BLaER1 treated with 17β-estradiol and CSF1 and Interleukin-3, amounts not matched to agents 10 nM and 100 nM (cell line): ENCODE measurements around the gene YIPF2.
A peak's percentile ranks its signal among the peaks of the same experiment; 100 is the strongest.

Source experiments
- H3K27ac ChIP-seq, 11 experiments: shearing (Covaris generic); formaldehyde crosslinking; 2 replicates each; pipeline ENCODE4 v1.8.1; 2022
- H3K27me3 ChIP-seq, 11 experiments: shearing (Covaris generic); formaldehyde crosslinking; 2 replicates each; pipeline ENCODE4 v1.8.1; 2022
- H3K36me3 ChIP-seq, 11 experiments: shearing (Covaris generic); formaldehyde crosslinking; 2 replicates each; pipeline ENCODE4 v1.8.1; 2022
- H3K4me1 ChIP-seq, 10 experiments: shearing (Covaris generic); formaldehyde crosslinking; 2 replicates each; pipeline ENCODE4 v1.8.1; 2022
- H3K4me2 ChIP-seq, 11 experiments: shearing (Covaris generic); formaldehyde crosslinking; 2 replicates each; pipeline ENCODE4 v1.8.1; 2022
- H3K4me3 ChIP-seq, 10 experiments: shearing (Covaris generic); formaldehyde crosslinking; 2 replicates each; pipeline ENCODE4 v1.8.1; 2022
- H3K9ac ChIP-seq, 11 experiments: shearing (Covaris generic); formaldehyde crosslinking; 2 replicates each; pipeline ENCODE4 v1.8.1; 2022
- H3K9me3 ChIP-seq, 11 experiments: shearing (Covaris generic); formaldehyde crosslinking; replicated peaks in 1 of 11; 2 replicates each; pipeline ENCODE4 v1.8.1; 2022
- H4K20me1 ChIP-seq, 11 experiments: shearing (Covaris generic); formaldehyde crosslinking; 2 replicates each; pipeline ENCODE4 v1.8.1; 2022
- Cebpa-rat ChIP-seq, 11 experiments: shearing (Covaris generic); IDR thresholded peaks; 2 replicates each; pipeline ENCODE4 v1.8.1; 2022

The YIPF2 gene

DNA sequence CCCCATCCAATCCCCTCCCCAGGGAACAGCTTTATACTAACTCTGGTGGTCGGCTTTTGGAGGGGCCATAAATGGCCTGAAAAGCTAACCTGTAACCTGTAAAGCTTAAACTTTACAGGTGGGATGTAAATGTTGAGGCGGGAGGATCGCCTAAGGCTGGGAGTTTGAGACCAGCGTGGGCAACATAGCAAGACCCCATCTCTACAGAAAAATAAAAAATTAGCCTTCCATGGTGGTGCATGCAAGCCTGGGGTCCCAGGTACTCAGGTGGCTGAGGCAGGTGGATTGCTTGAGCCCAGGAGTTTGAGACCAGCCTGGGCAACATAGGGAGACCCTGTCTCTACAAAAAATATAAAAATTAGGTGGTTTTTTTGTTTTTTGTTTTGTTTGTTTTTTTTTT lies 38.6 kb downstream of the YIPF2 start:
- H3K4me1 ChIP-seq, result peaks cover 18 to 28% (median 21%) of the 10 kb centered on the region in 10 experiments; a peak in 19 of 20 replicates

DNA sequence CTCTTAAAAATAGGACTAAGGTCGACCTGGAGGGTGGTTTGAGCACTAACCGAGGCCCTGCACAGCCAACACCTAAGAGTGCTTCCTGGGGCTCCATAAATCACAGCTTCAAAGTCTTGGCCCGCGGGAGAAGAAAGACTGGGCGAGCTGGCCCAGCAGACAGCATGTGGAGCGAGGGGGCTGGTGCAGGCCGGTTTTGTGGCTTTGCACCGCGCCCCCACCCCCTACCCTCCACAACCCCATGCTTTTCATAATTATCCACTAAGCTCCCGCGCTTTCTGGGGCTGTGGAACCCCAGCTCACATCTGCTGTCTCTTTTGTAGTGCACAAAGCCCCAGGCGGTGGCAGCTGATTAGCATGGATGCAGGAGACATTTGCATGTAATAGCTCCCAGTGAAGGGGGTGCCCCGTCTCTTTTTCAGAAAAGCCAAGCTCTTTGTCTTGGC lies 40.0 kb downstream of the YIPF2 start:
- peak overlapping the region in 1 of 11 experiments; percentile 4; a peak in 1 of 22 replicates for H3K4me2 ChIP-seq
- H3K27me3 ChIP-seq, result no peaks in the 10 kb centered on the region
- peaks cover 18 to 34% (median 22%) of the 10 kb centered on the region in 10 experiments for H3K4me1 ChIP-seq
- H3K27ac ChIP-seq, result peak overlapping the region in 1 of 11 experiments; percentile 32; a peak in 1 of 22 replicates
- no peak for TF ChIP-seq Cebpa-rat (IDR thresholded peaks at IDR 0.05)
- peaks cover 85 to 100% (median 96%) of the 10 kb centered on the region in 11 experiments for H4K20me1 ChIP-seq
- peaks cover under 1 to 41% (median 20%) of the 10 kb centered on the region in 11 experiments; a peak in 13 of 22 replicates for H3K36me3 ChIP-seq
- H3K9me3 ChIP-seq, result no peaks in the 10 kb centered on the region
- no peak overlapping the region for H3K4me3 ChIP-seq
- H3K9ac ChIP-seq, result peak overlapping the region in 2 of 11 experiments; percentile 20 to 25; a peak in 2 of 22 replicates

More for the DNA sequence above, 38.6 kb downstream of the YIPF2 start:
- H3K4me2 ChIP-seq, result no peak overlapping the region
- no peak overlapping the region for H3K4me3 ChIP-seq
- no peaks in the 10 kb centered on the region for H3K27me3 ChIP-seq
- no peak for TF ChIP-seq Cebpa-rat (IDR thresholded peaks at IDR 0.05)
- peaks cover 3 to 50% (median 17%) of the 10 kb centered on the region in 11 experiments; a peak in 14 of 22 replicates for H3K36me3 ChIP-seq
- no peak overlapping the region for H3K9ac ChIP-seq
- H3K27ac ChIP-seq, result no peak overlapping the region
- H3K9me3 ChIP-seq, result no peaks in the 10 kb centered on the region
- H4K20me1 ChIP-seq, result peaks cover 90 to 100% (median 98%) of the 10 kb centered on the region in 11 experiments

DNA sequence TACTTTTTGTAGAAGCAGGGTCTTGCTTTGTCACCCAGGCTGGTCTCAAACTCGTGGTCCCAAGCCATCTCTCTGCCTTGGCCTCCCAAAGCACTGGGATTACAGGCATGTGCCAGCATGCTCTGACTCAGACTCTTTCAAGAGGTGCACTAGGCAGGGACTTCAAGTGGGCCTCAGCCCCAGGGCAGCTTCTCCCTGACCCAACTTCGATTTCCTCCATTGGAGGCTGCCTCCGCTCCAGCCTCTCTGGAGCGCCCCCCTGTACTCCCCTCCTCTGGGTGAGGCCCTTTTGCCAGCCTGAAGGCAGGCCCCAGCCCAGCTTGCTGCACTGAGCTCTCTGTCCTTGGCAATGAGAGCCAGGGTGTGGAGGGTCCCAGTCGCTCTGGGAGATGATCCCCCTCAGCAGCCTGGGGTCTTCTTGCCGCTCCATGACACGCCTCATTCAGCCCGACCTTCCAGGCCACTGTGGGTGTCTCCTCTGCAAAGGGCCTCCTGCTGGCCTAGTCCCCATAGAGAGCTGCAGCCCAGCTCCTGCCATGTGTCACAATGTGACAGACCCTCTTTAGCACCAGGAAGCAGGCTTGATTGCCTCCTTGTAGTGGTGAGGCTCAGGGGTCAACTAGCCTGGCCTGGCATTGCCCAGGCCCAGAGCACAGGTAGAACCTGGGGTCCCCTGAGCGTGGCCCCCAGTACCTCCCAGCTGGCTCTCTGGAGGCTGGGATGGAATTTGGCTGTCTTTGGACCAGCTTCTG lies 40.6 kb downstream of the YIPF2 start:
- peak overlapping the region in 7 of 11 experiments; percentile 4 to 46 (median 23); a peak in 7 of 22 replicates for H3K9ac ChIP-seq

DNA sequence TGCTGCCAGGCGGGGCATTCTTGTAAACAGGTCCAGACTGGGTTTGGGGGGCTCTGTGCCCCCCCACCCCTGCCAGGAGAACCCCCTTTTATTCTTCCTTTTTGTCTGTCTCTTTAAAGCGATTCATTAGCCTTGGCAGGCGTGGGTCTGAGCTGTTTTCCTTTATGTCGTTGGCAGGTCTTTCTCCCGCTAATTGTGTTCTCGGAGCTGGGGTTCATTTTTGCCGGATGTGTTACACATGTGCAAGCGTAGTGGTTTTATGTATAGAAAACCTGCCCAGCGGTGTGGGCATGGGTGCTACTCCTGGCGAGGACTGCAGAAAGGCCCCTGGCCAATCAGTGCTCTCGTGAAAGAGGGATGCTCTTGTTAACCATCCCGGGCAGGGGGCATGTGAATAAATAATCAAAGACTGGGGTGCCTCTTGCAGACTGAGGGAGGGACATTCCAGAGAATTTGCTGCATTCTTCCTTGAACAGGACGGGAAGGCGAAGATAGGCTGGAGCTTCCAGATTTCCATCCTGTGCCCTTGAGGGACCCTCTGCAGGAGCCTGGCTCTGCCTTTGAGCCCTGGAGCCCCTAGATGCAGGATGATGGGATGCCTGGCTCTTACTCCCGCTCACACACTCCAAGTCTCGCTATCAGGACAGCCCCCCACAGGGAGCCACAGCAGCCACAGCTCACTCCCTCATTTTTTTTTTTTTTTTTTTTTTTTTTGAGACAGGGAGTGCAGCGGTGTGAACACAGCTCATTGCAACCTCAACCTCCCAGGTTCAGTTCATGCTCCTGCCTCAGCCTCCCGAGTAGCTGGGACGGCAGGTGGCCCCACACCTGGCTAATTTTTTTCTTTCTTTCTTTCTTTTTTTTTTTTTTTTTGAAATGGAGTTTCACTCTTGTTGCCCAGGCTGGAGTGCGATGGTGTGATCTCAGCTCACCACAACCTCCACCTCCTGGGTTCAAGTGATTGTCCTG lies 43.0 kb downstream of the YIPF2 start:
- Histone ChIP-seq H3K4me3 (no peak overlapping the region), H3K9me3 (no peaks in the 10 kb centered on the region)

More for the DNA sequence above, 40.6 kb downstream of the YIPF2 start:
- peak overlapping the region in 6 of 11 experiments; percentile 1 to 32 (median 24); a peak in 5 of 22 replicates for H3K27ac ChIP-seq
- H3K9me3 ChIP-seq, result no peaks in the 10 kb centered on the region
- no peaks in the 10 kb centered on the region for H3K27me3 ChIP-seq
- peaks cover 85 to 100% (median 96%) of the 10 kb centered on the region in 11 experiments for H4K20me1 ChIP-seq
- H3K4me1 ChIP-seq, result peaks cover 18 to 34% (median 22%) of the 10 kb centered on the region in 10 experiments
- H3K4me2 ChIP-seq, result peak overlapping the region in 5 of 11 experiments; percentile 1 to 15 (median 4); a peak in 3 of 22 replicates
- peaks cover 4 to 42% (median 26%) of the 10 kb centered on the region in 11 experiments; a peak in 17 of 22 replicates for H3K36me3 ChIP-seq
- H3K4me3 ChIP-seq, result no peak overlapping the region
- no peak for TF ChIP-seq Cebpa-rat (IDR thresholded peaks at IDR 0.05)

DNA sequence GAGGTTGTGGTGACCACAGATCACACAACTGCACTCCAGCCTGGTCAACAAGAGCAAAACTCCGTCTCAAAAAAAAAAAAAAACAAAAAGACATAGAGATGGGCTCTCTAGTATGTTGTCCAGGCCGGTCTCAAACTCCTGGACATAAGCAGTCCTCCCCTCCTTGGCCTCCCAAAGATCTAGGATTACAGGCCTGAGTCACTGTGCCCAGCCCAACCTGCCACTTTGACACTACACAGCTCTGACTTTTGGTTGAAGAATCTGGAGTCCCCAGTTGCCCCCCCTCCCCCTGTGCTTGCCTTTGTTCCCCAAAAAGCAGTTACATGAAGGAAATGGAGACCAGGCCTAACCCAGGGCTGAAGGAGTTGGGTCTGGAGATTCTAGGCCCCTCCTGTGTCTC lies 44.2 kb downstream of the YIPF2 start:
- H4K20me1 ChIP-seq, result peaks cover 87 to 100% (median 98%) of the 10 kb centered on the region in 11 experiments
- peaks cover 7 to 53% (median 33%) of the 10 kb centered on the region in 11 experiments; a peak in 20 of 22 replicates for H3K36me3 ChIP-seq
- no peaks in the 10 kb centered on the region for H3K27me3 ChIP-seq
- H3K27ac ChIP-seq, result peak overlapping the region in 2 of 11 experiments; percentile 26; a peak in 5 of 22 replicates
- H3K4me1 ChIP-seq, result peaks cover 42 to 63% (median 53%) of the 10 kb centered on the region in 10 experiments
- TF ChIP-seq Cebpa-rat (IDR thresholded peaks at IDR 0.05), result no peak
- H3K4me3 ChIP-seq, result no peak overlapping the region
- peak overlapping the region in 2 of 11 experiments; percentile 10 to 26; a peak in 1 of 22 replicates for H3K9ac ChIP-seq
- peak overlapping the region in 3 of 11 experiments; percentile 21 to 44 (median 29); a peak in 4 of 22 replicates for H3K4me2 ChIP-seq
- no peaks in the 10 kb centered on the region for H3K9me3 ChIP-seq

More for the DNA sequence above, 43.0 kb downstream of the YIPF2 start:
- TF ChIP-seq Cebpa-rat (IDR thresholded peaks at IDR 0.05), result no peak
- Histone ChIP-seq H3K4me2 (no peak overlapping the region), H3K9ac (no peak overlapping the region), H3K4me1 (peaks cover 30 to 51% (median 41%) of the 10 kb centered on the region in 10 experiments), H3K27me3 (no peaks in the 10 kb centered on the region), H3K36me3 (peaks cover 7 to 43% (median 32%) of the 10 kb centered on the region in 11 experiments; a peak in 20 of 22 replicates), H4K20me1 (peaks cover 85 to 100% (median 97%) of the 10 kb centered on the region in 11 experiments), H3K27ac (no peak overlapping the region)

DNA sequence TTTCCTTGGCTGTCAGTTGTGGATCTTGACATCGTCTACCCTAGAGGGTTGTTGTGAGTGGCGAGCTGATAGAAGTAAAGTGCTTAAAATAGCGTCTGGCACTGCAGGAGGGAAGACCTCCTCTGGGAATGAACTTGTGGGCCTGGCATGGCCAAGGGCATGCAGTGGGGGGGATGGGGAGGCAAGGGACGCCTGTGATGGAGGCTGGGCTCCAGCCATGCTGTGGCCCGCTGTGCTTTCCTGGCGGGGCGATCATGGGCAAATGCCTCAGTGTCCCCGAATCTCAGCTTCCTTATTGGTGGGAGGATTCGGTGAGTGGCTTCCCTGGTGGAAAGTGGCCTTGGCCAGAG lies 46.4 kb downstream of the YIPF2 start:
- H3K4me1 ChIP-seq, result peaks cover 57 to 79% (median 64%) of the 10 kb centered on the region in 10 experiments

DNA sequence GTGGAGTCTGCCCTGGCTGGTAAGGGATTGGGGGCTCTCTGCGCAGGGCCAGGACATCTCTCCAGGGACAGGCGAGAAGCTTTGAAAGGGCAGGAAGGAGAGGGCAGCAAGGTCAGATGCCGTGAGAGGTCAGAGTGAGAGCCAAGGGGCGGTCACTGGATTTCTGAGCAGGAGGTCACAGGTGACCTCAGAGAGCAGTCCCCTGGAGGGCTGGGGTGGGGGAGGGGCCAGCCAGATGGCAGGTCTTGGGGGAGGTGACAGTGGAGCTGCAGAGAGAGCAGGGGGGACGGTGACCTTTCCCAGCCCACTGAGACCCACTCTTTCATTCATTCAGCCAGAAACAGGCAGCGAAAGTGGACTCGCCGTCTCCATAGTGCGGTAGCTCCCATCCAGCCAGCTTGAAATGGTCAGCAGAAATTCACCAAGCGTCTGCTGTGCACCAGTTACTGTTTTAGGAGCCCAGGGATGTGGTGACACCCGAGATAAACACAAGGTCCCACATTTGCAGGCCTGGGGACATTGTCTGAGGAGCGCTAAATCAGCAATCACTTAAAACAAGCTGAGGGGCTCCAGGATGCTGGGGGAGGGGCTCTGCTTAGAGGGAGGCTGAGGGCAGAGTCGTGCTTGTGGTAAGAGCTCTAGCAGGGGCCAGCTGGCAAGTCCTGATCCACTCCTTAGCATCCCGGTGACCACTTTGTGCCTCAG lies 46.9 kb downstream of the YIPF2 start:
- Histone ChIP-seq H3K4me2 (peak overlapping the region; percentile 0 to 82 (median 63); a peak in 17 of 22 replicates), H3K27ac (peak overlapping the region in 5 of 11 experiments; percentile 5 to 74 (median 23); a peak in 5 of 22 replicates), H3K9me3 (no peaks in the 10 kb centered on the region), H3K9ac (peak overlapping the region in 8 of 11 experiments; percentile 2 to 52 (median 34); a peak in 10 of 22 replicates), H3K36me3 (peaks cover 7 to 45% (median 29%) of the 10 kb centered on the region in 11 experiments; a peak in 20 of 22 replicates), H4K20me1 (peaks cover 75 to 100% (median 93%) of the 10 kb centered on the region in 11 experiments), H3K27me3 (no peaks in the 10 kb centered on the region), H3K4me1 (peaks cover 58 to 79% (median 64%) of the 10 kb centered on the region in 10 experiments), H3K4me3 (no peak overlapping the region)
- TF ChIP-seq Cebpa-rat (IDR thresholded peaks at IDR 0.05), result no peak

More for the DNA sequence above, 46.4 kb downstream of the YIPF2 start:
- H3K27ac ChIP-seq, result peak overlapping the region in 4 of 11 experiments; percentile 5 to 74 (median 29); a peak in 3 of 22 replicates
- no peaks in the 10 kb centered on the region for H3K27me3 ChIP-seq
- H4K20me1 ChIP-seq, result peaks cover 79 to 100% (median 93%) of the 10 kb centered on the region in 11 experiments
- TF ChIP-seq Cebpa-rat (IDR thresholded peaks at IDR 0.05), result no peak
- H3K36me3 ChIP-seq, result peaks cover 7 to 45% (median 30%) of the 10 kb centered on the region in 11 experiments; a peak in 20 of 22 replicates
- peak overlapping the region in 9 of 11 experiments; percentile 31 to 82 (median 68); a peak in 17 of 22 replicates for H3K4me2 ChIP-seq
- no peak overlapping the region for H3K4me3 ChIP-seq
- H3K9me3 ChIP-seq, result no peaks in the 10 kb centered on the region
- peak overlapping the region in 4 of 11 experiments; percentile 2 to 49 (median 39); a peak in 6 of 22 replicates for H3K9ac ChIP-seq
